Astrocyte (in vitro differentiated cells and primary cell): ENCODE results near the gene MMP7. TPM values are rescaled to one million over a fixed set of nuclear protein-coding genes. Genes with fewer than 3 reads are reported as not detected.

Experiments
- DNase-seq: peaks from one replicate; pipeline ENCODE4 v3.0.0-alpha.2; 2010; ENCODE audit warnings: low read depth
- FAIRE-seq: peaks from 2 replicates; lab custom pipeline; 2011; peaks lifted over from hg19 to GRCh38; lab: Jason Lieb, UNC
- H2AFZ ChIP-seq: 2 replicates; pipeline ENCODE4 v1.6.0; 2012; ENCODE audit warnings: low read depth, low read length, inconsistent platforms
- H3K27ac ChIP-seq: 2 replicates; pipeline ENCODE4 v1.5.1; 2011; ENCODE audit warnings: low read depth, low read length, inconsistent platforms
- H3K27me3 ChIP-seq: 2 replicates; pipeline ENCODE4 v1.6.0; 2011; ENCODE audit warnings: low read length, inconsistent platforms; ENCODE audit not compliant: insufficient read depth
- H3K36me3 ChIP-seq: 2 replicates; pipeline ENCODE4 v1.5.1; 2011; ENCODE audit warnings: low read length, inconsistent platforms; ENCODE audit not compliant: insufficient read depth
- H3K4me1 ChIP-seq: 2 replicates; pipeline ENCODE4 v1.5.1; 2011; ENCODE audit warnings: low read length, inconsistent platforms; ENCODE audit not compliant: insufficient read depth
- H3K4me2 ChIP-seq: 2 replicates; pipeline ENCODE4 v1.6.0; 2012; ENCODE audit warnings: low read length, inconsistent platforms
- H3K4me3 ChIP-seq: 2 replicates; pipeline ENCODE4 v1.5.1; 2011; ENCODE audit warnings: low read depth, mild to moderate bottlenecking, low read length, inconsistent platforms; ENCODE audit not compliant: insufficient read depth
- H3K79me2 ChIP-seq: 2 replicates; pipeline ENCODE4 v1.6.0; 2012; ENCODE audit warnings: mild to moderate bottlenecking, low read length, inconsistent platforms; ENCODE audit not compliant: insufficient read depth
- H3K9ac ChIP-seq: 2 replicates; pipeline ENCODE4 v1.6.0; 2012; ENCODE audit warnings: mild to moderate bottlenecking, low read length, inconsistent platforms
- H3K9me3 ChIP-seq: 2 replicates; pipeline ENCODE4 v1.5.1; 2012; ENCODE audit warnings: low read depth, mild to moderate bottlenecking, low read length, inconsistent platforms; ENCODE audit not compliant: insufficient read depth
- H4K20me1 ChIP-seq: 2 replicates; pipeline ENCODE4 v1.6.0; 2012; ENCODE audit warnings: low read length, inconsistent platforms; ENCODE audit not compliant: insufficient read depth
- H3K27ac Mint-ChIP-seq: one replicate; pipeline ENCODE4 v1.8.0; 2021; ENCODE audit warnings: mild to moderate bottlenecking, mixed read lengths; ENCODE audit not compliant: unreplicated experiment
- H3K27me3 Mint-ChIP-seq: one replicate; pipeline ENCODE4 v1.8.0; 2021; ENCODE audit warnings: low read depth, mixed read lengths; ENCODE audit not compliant: unreplicated experiment
- H3K36me3 Mint-ChIP-seq: one replicate; pipeline ENCODE4 v1.8.0; 2021; ENCODE audit warnings: low read depth, mixed read lengths; ENCODE audit not compliant: unreplicated experiment
- H3K4me1 Mint-ChIP-seq: one replicate; pipeline ENCODE4 v1.8.0; 2021; ENCODE audit warnings: low read depth, mixed read lengths; ENCODE audit not compliant: unreplicated experiment
- H3K4me3 Mint-ChIP-seq: one replicate; pipeline ENCODE4 v1.8.0; 2021; ENCODE audit warnings: mild to moderate bottlenecking, moderate library complexity, mixed read lengths; ENCODE audit not compliant: unreplicated experiment
- H3K9me3 Mint-ChIP-seq: one replicate; pipeline ENCODE4 v1.8.0; 2021; ENCODE audit warnings: mild to moderate bottlenecking, mixed read lengths; ENCODE audit not compliant: unreplicated experiment
- CTCF ChIP-seq: IDR thresholded peaks from 2 replicates; pipeline ENCODE4 v1.5.1; 2011; ENCODE audit warnings: low read depth, mild to moderate bottlenecking, inconsistent platforms, low read length, moderate library complexity; ENCODE audit not compliant: insufficient read depth
- EZH2 ChIP-seq: IDR thresholded peaks from 2 replicates; pipeline ENCODE4 v1.6.1; 2012; ENCODE audit warnings: mild to moderate bottlenecking, low read length, inconsistent platforms; ENCODE audit not compliant: insufficient read depth
- total RNA-seq: library from RNA; stranded (reverse); gene quantifications from 2 replicates; pipeline ENCODE4 v1.2.1, GENCODE V29; 2021

Gene MMP7
- total RNA-seq, 1 donor from 2014 or later: 2.6 TPM

GRCh38 chr11:102576350-102576749, 45.8 kb upstream of the MMP7 start:
- Histone ChIP-seq H3K79me2 (no peaks in the 10 kb centered on the region), H3K9ac (no peak overlapping the region), H3K9me3 (no peaks in the 10 kb centered on the region), H3K4me3 (no peak overlapping the region), H3K4me1 (peaks cover 3% of the 10 kb centered on the region), H4K20me1 (no peaks in the 10 kb centered on the region), H2AFZ (no peak overlapping the region), H3K27ac (no peak overlapping the region), H3K4me2 (no peak overlapping the region), H3K36me3 (no peaks in the 10 kb centered on the region), H3K27me3 (no peaks in the 10 kb centered on the region)
- H3K27me3 Mint-ChIP-seq: no peaks in the 10 kb centered on the region
- no peak overlapping the region for H3K27ac Mint-ChIP-seq
- DNase-seq: no peak
- H3K9me3 Mint-ChIP-seq: no peaks in the 10 kb centered on the region
- TF ChIP-seq EZH2 (no peak), CTCF (no peak)
- peaks cover 8% of the 10 kb centered on the region for H3K4me1 Mint-ChIP-seq
- no peaks in the 10 kb centered on the region for H3K36me3 Mint-ChIP-seq
- no peak overlapping the region for H3K4me3 Mint-ChIP-seq
- no peak for FAIRE-seq

- no peaks in the 10 kb centered on the region for H3K79me2 ChIP-seq
- no peak overlapping the region for H3K4me3 Mint-ChIP-seq
- DNase-seq (no peak), FAIRE-seq (no peak)
- H3K9ac ChIP-seq: no peak overlapping the region
- no peaks in the 10 kb centered on the region for H3K27me3 Mint-ChIP-seq
- H3K9me3 Mint-ChIP-seq: no peaks in the 10 kb centered on the region
- H3K27ac Mint-ChIP-seq: no peak overlapping the region
- H3K4me1 ChIP-seq: no peaks in the 10 kb centered on the region
- H3K4me1 Mint-ChIP-seq: peaks cover 2% of the 10 kb centered on the region
- H3K27me3 ChIP-seq: no peaks in the 10 kb centered on the region
- no peak overlapping the region for H3K4me2 ChIP-seq
- no peak overlapping the region for H2AFZ ChIP-seq
- TF ChIP-seq EZH2 (no peak), CTCF (no peak)
- no peaks in the 10 kb centered on the region for H4K20me1 ChIP-seq
- no peaks in the 10 kb centered on the region for H3K36me3 ChIP-seq
- no peak overlapping the region for H3K27ac ChIP-seq
- H3K4me3 ChIP-seq: no peak overlapping the region
- no peaks in the 10 kb centered on the region for H3K9me3 ChIP-seq
- H3K36me3 Mint-ChIP-seq: no peaks in the 10 kb centered on the region
Observed at GRCh38 chr11:102575012-102575411, 44.5 kb upstream of the MMP7 start.

GRCh38 chr11:102573851-102574250, 43.3 kb upstream of the MMP7 start:
- Histone ChIP-seq H3K9me3 (peaks cover under 1% of the 10 kb centered on the region), H3K4me1 (no peaks in the 10 kb centered on the region), H3K36me3 (no peaks in the 10 kb centered on the region), H3K27me3 (no peaks in the 10 kb centered on the region), H2AFZ (no peak overlapping the region), H3K79me2 (no peaks in the 10 kb centered on the region), H3K9ac (no peak overlapping the region), H3K27ac (no peak overlapping the region), H3K4me3 (no peak overlapping the region), H4K20me1 (no peaks in the 10 kb centered on the region), H3K4me2 (no peak overlapping the region)
- DNase-seq: peak; percentile 53
- peak; percentile 81 for FAIRE-seq
- Mint-ChIP-seq H3K27ac (no peak overlapping the region), H3K27me3 (no peaks in the 10 kb centered on the region), H3K9me3 (peaks cover 8% of the 10 kb centered on the region), H3K4me1 (no peaks in the 10 kb centered on the region), H3K4me3 (no peak overlapping the region), H3K36me3 (no peaks in the 10 kb centered on the region)
- TF ChIP-seq CTCF (no peak), EZH2 (no peak)
